HCT116 (cell line): ENCODE results near the gene ZNF503. TPM values are rescaled to one million over a fixed set of nuclear protein-coding genes. Genes with fewer than 3 reads are reported as not detected.

Experiments
- ATAC-seq: fragments of 200-7000 bp; cut with Tn5 transposase; 2 replicates; pipeline ENCODE4 v1.9.1; 2020; ENCODE audit warnings: mild to moderate bottlenecking, moderate library complexity
- BruUV-seq: library from RNA; stranded (reverse); fragments of 400-500 nt; replicated peaks from 2 replicates; lab custom pipeline; 2021; lab: Mats Ljungman, UMichigan
- CTCF ChIA-PET: fragments of 300-600 bp; sonication (Branson Sonifier 250); formaldehyde crosslinking; loops from one replicate; lab custom pipeline; 2021; ENCODE audit warnings: antibody characterized with exemption; lab: Charles Lee
- POLR2A ChIA-PET: fragments of 300-600, 350-600 bp; sonication (Branson Sonifier 250); formaldehyde crosslinking; loops from one replicate; lab custom pipeline; 2021; ENCODE audit warnings: antibody characterized with exemption; lab: Charles Lee
- RAD21 ChIA-PET, 2 experiments: fragments of 300-600 bp; sonication (Branson Sonifier 250); formaldehyde crosslinking; loops; one replicate each; lab custom pipeline; 2023; ENCODE audit warnings: low total read pairs in 2 of 2; ENCODE audit not compliant: uncharacterized antibody in 2 of 2, unreplicated experiment in 2 of 2, low non-redundant PET in 1 of 2; lab: Charles Lee
- DNase-seq: peaks from one replicate; pipeline ENCODE4 v3.0.0-alpha.2; 2010; ENCODE audit warnings: low read depth, low spot score
- H2AFZ ChIP-seq: fragments of 200-600 bp; shearing (Covaris generic), sonication (generic); 2 replicates; pipeline ENCODE4 v1.6.1; 2017; ENCODE audit warnings: low read depth, mixed run types, mixed read lengths, antibody characterized with exemption, low read length; ENCODE audit not compliant: poor library complexity, severe bottlenecking
- H3K27ac ChIP-seq: 2 replicates; pipeline ENCODE4 v1.5.1; 2012; ENCODE audit warnings: low read depth, low read length
- H3K27me3 ChIP-seq: fragments of 200-600 bp; sonication (generic); 2 replicates; pipeline ENCODE4 v1.6.1; 2016; ENCODE audit warnings: mixed run types, low read length, mixed read lengths; ENCODE audit not compliant: insufficient read depth
- H3K36me3 ChIP-seq, 2 experiments: fragments of 200-500 bp in 1 of 2; fragments of 200-600 bp in 1 of 2; sonication (Bioruptor generic) in 1 of 2; sonication (generic) in 1 of 2; 2 replicates each; pipeline versions ENCODE4 v1.5.1 to v1.6.1; 2014 to 2016; ENCODE audit warnings: low read length in 2 of 2, inconsistent platforms in 1 of 2, mixed read lengths in 1 of 2, mixed run types in 1 of 2; ENCODE audit not compliant: insufficient read depth in 2 of 2, control insufficient read depth in 1 of 2
- H3K4me1 ChIP-seq, 2 experiments: fragments of 200-600 bp in 1 of 2; sonication (generic) in 1 of 2; 2 replicates each; pipeline versions ENCODE4 v1.5.1 to v1.6.1; 2012 to 2017; ENCODE audit warnings: low read length in 2 of 2, inconsistent platforms in 1 of 2, mild to moderate bottlenecking in 1 of 2, mixed read lengths in 1 of 2, mixed run types in 1 of 2, moderate library complexity in 1 of 2; ENCODE audit not compliant: insufficient read depth in 2 of 2, control insufficient read depth in 1 of 2
- H3K4me2 ChIP-seq: fragments of 200-600 bp; sonication (generic); 2 replicates; pipeline ENCODE4 v1.6.1; 2017; ENCODE audit warnings: mixed run types, low read length, mixed read lengths
- H3K4me3 ChIP-seq, 2 experiments: fragments of 200-600 bp in 1 of 2; sonication (generic) in 1 of 2; replicated peaks in 1 of 2; 2 replicates each; pipeline ENCODE4 v1.5.1; 2011 to 2016; ENCODE audit warnings: low read length in 2 of 2, control low read depth in 1 of 2, low read depth in 1 of 2, mild to moderate bottlenecking in 1 of 2, mixed read lengths in 1 of 2, mixed run types in 1 of 2
- H3K79me2 ChIP-seq: fragments of 200-600 bp; sonication (generic); 2 replicates; pipeline ENCODE4 v1.6.1; 2017; ENCODE audit warnings: mild to moderate bottlenecking, mixed run types, low read length, moderate library complexity, mixed read lengths; ENCODE audit not compliant: insufficient read depth
- H3K9ac ChIP-seq: fragments of 200-600 bp; sonication (generic); 2 replicates; pipeline ENCODE4 v1.6.1; 2016; ENCODE audit warnings: low read length, mixed read lengths
- H3K9me2 ChIP-seq: fragments of 200-600 bp; sonication (generic), shearing (Covaris generic); 2 replicates; pipeline ENCODE4 v1.6.1; 2017; ENCODE audit warnings: mixed run types, mild to moderate bottlenecking, moderate library complexity; ENCODE audit not compliant: insufficient read depth
- H3K9me3 ChIP-seq, 2 experiments: fragments of 200-500 bp in 1 of 2; fragments of 200-600 bp in 1 of 2; sonication (Bioruptor generic) in 1 of 2; sonication (generic) in 1 of 2; 2 replicates each; pipeline ENCODE4 v1.6.1; 2014 to 2017; ENCODE audit warnings: low read length in 2 of 2, mixed read lengths in 2 of 2, inconsistent platforms in 1 of 2, low read depth in 1 of 2, mild to moderate bottlenecking in 1 of 2, mixed run types in 1 of 2, moderate library complexity in 1 of 2; ENCODE audit not compliant: control insufficient read depth in 1 of 2, insufficient read depth in 1 of 2
- H4K20me1 ChIP-seq: fragments of 200-600 bp; sonication (generic), shearing (Covaris generic); 2 replicates; pipeline ENCODE4 v1.6.1; 2017; ENCODE audit warnings: mixed run types, mild to moderate bottlenecking, moderate library complexity; ENCODE audit not compliant: insufficient read depth
- ATF3 ChIP-seq: IDR thresholded peaks from 2 replicates; pipeline ENCODE4 v1.6.1; 2012
- CBX3 ChIP-seq: IDR thresholded peaks from 2 replicates; pipeline ENCODE4 v1.6.1; 2012; ENCODE audit warnings: low read depth
- EZH2 ChIP-seq: fragments of 200-600 bp; sonication (generic); IDR thresholded peaks from 2 replicates; pipeline ENCODE4 v1.6.1; 2017; ENCODE audit warnings: antibody characterized with exemption, mixed run types
- FOSL1 ChIP-seq: IDR thresholded peaks from 2 replicates; pipeline ENCODE4 v1.6.1; 2012; ENCODE audit warnings: low read depth
- MAX ChIP-seq: IDR thresholded peaks from 2 replicates; pipeline ENCODE4 v1.6.1; 2012
- POLR2A ChIP-seq: IDR thresholded peaks from 2 replicates; pipeline ENCODE4 v1.7.0; 2011; ENCODE audit warnings: borderline replicate concordance; ENCODE audit not compliant: insufficient read depth, insufficient read length; ENCODE audit errors: extremely low read depth
- SP1 ChIP-seq: IDR thresholded peaks from 2 replicates; pipeline ENCODE4 v1.6.1; 2012; ENCODE audit warnings: low read depth
- TCF7L2 ChIP-seq: IDR thresholded peaks from 2 replicates; pipeline ENCODE4 v1.7.0; 2011; ENCODE audit warnings: borderline replicate concordance, inconsistent platforms; ENCODE audit not compliant: insufficient read depth, insufficient read length; ENCODE audit errors: extremely low read depth
- YY1 ChIP-seq: IDR thresholded peaks from 2 replicates; pipeline ENCODE4 v1.6.1; 2011; ENCODE audit warnings: low read length, low read depth, moderate library complexity, mild to moderate bottlenecking; ENCODE audit not compliant: insufficient replicate concordance; ENCODE audit errors: extremely low read depth
- intact Hi-C: fragments of 100-400 bp; cut with micrococcal nuclease; formaldehyde crosslinking; loops from 2 replicates; pipeline ENCODE4 v1.10.0; 2022
- total RNA-seq: library from RNA; stranded (reverse); gene quantifications from one replicate; pipeline ENCODE4 v1.2.1, GENCODE V29; 2021; ENCODE audit not compliant: unreplicated experiment
- TF ChIP-seq, protein P1 (sequence below): IDR thresholded peaks from 2 replicates; pipeline ENCODE4 v1.6.1; 2012; ENCODE audit warnings: low read depth
- TF ChIP-seq, protein P2 (sequence below), 3 experiments: fragments of 200-600 bp in 1 of 3; sonication (generic) in 1 of 3; IDR thresholded peaks in 2 of 3; conservative IDR thresholded peaks in 1 of 3; 2 replicates each; pipeline ENCODE4 v1.5.1; 2012 to 2017; ENCODE audit warnings: low read depth in 2 of 3, low read length in 2 of 3, antibody characterized with exemption in 1 of 3, borderline replicate concordance in 1 of 3, control low read depth in 1 of 3, mild to moderate bottlenecking in 1 of 3, mixed read lengths in 1 of 3, mixed run types in 1 of 3, moderate library complexity in 1 of 3; ENCODE audit not compliant: insufficient read depth in 1 of 3

ZNF503 gene
- total RNA-seq, 1 experiment from 2014 or later: 30.4 TPM

DNA sequence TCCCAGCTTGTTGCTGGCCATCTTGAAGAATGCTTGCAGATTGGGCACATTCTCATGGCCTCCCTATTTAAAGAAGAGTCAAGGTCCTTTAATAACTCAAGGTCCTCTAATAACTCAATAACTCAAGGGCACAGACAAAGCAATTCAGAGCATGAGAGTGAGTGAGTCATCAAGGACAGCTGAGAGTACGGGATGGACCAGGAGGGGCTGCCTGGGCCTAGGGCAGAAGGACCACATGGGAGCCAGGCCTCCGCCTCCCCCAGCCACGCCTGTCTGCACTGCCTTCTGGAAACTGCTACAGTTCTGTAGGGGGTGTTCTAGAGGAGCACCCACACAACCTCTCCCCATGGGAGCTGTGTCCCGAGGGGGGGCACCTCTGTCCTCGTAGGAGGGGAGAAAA is 48.9 kb downstream of the ZNF503 start:
- Histone ChIP-seq H3K9me3 (no peaks in the 10 kb centered on the region), H3K4me2 (no peak overlapping the region), H4K20me1 (no peaks in the 10 kb centered on the region), H3K4me3 (no peak overlapping the region), H3K4me1 (peaks cover 8 to 19% of the 10 kb centered on the region in 2 experiments; a peak in 3 of 4 replicates), H3K79me2 (no peaks in the 10 kb centered on the region), H3K27me3 (no peaks in the 10 kb centered on the region), H3K36me3 (no peaks in the 10 kb centered on the region), H3K27ac (no peak overlapping the region), H2AFZ (no peak overlapping the region), H3K9me2 (no peaks in the 10 kb centered on the region)
- DNase-seq (no peak), ATAC-seq (no peak)
- CTCF ChIA-PET: no interaction called here
- no TSS peak for BruUV-seq
- intact Hi-C loops: no loop called here
- POLR2A ChIA-PET: no interaction called here
- RAD21 ChIA-PET: no interaction called here
- TF ChIP-seq FOSL1: no peak
- TF ChIP-seq ATF3: no peak
- TF ChIP-seq TCF7L2: no peak
- TF ChIP-seq, protein P1, sequence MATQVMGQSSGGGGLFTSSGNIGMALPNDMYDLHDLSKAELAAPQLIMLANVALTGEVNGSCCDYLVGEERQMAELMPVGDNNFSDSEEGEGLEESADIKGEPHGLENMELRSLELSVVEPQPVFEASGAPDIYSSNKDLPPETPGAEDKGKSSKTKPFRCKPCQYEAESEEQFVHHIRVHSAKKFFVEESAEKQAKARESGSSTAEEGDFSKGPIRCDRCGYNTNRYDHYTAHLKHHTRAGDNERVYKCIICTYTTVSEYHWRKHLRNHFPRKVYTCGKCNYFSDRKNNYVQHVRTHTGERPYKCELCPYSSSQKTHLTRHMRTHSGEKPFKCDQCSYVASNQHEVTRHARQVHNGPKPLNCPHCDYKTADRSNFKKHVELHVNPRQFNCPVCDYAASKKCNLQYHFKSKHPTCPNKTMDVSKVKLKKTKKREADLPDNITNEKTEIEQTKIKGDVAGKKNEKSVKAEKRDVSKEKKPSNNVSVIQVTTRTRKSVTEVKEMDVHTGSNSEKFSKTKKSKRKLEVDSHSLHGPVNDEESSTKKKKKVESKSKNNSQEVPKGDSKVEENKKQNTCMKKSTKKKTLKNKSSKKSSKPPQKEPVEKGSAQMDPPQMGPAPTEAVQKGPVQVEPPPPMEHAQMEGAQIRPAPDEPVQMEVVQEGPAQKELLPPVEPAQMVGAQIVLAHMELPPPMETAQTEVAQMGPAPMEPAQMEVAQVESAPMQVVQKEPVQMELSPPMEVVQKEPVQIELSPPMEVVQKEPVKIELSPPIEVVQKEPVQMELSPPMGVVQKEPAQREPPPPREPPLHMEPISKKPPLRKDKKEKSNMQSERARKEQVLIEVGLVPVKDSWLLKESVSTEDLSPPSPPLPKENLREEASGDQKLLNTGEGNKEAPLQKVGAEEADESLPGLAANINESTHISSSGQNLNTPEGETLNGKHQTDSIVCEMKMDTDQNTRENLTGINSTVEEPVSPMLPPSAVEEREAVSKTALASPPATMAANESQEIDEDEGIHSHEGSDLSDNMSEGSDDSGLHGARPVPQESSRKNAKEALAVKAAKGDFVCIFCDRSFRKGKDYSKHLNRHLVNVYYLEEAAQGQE: no peak
- no peak for TF ChIP-seq EZH2
- TF ChIP-seq SP1: no peak
- TF ChIP-seq CBX3: no peak
- TF ChIP-seq POLR2A: no peak
- no peak for TF ChIP-seq MAX
- TF ChIP-seq YY1: no peak
- TF ChIP-seq, protein P2, sequence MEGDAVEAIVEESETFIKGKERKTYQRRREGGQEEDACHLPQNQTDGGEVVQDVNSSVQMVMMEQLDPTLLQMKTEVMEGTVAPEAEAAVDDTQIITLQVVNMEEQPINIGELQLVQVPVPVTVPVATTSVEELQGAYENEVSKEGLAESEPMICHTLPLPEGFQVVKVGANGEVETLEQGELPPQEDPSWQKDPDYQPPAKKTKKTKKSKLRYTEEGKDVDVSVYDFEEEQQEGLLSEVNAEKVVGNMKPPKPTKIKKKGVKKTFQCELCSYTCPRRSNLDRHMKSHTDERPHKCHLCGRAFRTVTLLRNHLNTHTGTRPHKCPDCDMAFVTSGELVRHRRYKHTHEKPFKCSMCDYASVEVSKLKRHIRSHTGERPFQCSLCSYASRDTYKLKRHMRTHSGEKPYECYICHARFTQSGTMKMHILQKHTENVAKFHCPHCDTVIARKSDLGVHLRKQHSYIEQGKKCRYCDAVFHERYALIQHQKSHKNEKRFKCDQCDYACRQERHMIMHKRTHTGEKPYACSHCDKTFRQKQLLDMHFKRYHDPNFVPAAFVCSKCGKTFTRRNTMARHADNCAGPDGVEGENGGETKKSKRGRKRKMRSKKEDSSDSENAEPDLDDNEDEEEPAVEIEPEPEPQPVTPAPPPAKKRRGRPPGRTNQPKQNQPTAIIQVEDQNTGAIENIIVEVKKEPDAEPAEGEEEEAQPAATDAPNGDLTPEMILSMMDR (IDR thresholded peaks at IDR 0.05 in 2 of 3, conservative IDR thresholded peaks at IDR 0.05 in 1 of 3; ENCODE audit: borderline replicate concordance in 1 of 3, insufficient read depth in 1 of 3, low read depth in 2 of 3, low read length in 2 of 3): no peak
- TF ChIP-seq, all 23 proteins: peak for 0
- no peak overlapping the region for H3K9ac ChIP-seq
